Measurements from ENCODE around the gene ARVCF. TPM values are rescaled to one million over a fixed set of nuclear protein-coding genes. Genes with fewer than 3 reads are reported as not detected.

The ARVCF gene
- total RNA-seq, 1 experiment from 2014 or later, result 4.2 TPM

GRCh38 chr22:19970479-19971275 lies 45.9 kb downstream of the ARVCF start:
- Histone ChIP-seq H3K27me3 (no peaks in the 10 kb centered on the region), H3K27ac (no peak overlapping the region), H3K4me1 (peaks cover 15% of the 10 kb centered on the region), H3K4me3 (no peak overlapping the region), H3K36me3 (peaks cover 12% of the 10 kb centered on the region; the same call in 1 of the 2 replicates), H3K9me3 (replicated peaks) (no peaks in the 10 kb centered on the region)
- DNase-seq, result peak; percentile 70 to 81

GRCh38 chr22:19970031-19970478 lies 46.6 kb downstream of the ARVCF start:
- H3K4me1 ChIP-seq, result peaks cover 8% of the 10 kb centered on the region
- no peaks in the 10 kb centered on the region for H3K9me3 ChIP-seq (replicated peaks)
- peaks cover 12% of the 10 kb centered on the region; the same call in 1 of the 2 replicates for H3K36me3 ChIP-seq
- no peak overlapping the region for H3K27ac ChIP-seq
- no peak for DNase-seq
- no peak overlapping the region for H3K4me3 ChIP-seq
- H3K27me3 ChIP-seq, result no peaks in the 10 kb centered on the region

GRCh38 chr22:19969141-19969928 lies 47.3 kb downstream of the ARVCF start:
- Histone ChIP-seq H3K4me1 (peaks cover 4% of the 10 kb centered on the region), H3K4me3 (no peak overlapping the region), H3K27me3 (no peaks in the 10 kb centered on the region), H3K9me3 (replicated peaks) (no peaks in the 10 kb centered on the region), H3K36me3 (peaks cover 12% of the 10 kb centered on the region; the same call in 1 of the 2 replicates), H3K27ac (no peak overlapping the region)
- no peak for DNase-seq

GRCh38 chr22:19968450-19968891 lies 48.2 kb downstream of the ARVCF start:
- Histone ChIP-seq H3K4me1 (peaks cover 4% of the 10 kb centered on the region), H3K36me3 (peaks cover 17% of the 10 kb centered on the region), H3K9me3 (replicated peaks) (no peaks in the 10 kb centered on the region), H3K4me3 (no peak overlapping the region), H3K27ac (no peak overlapping the region), H3K27me3 (no peaks in the 10 kb centered on the region)
- no peak for DNase-seq

GRCh38 chr22:19967850-19968449 lies 48.7 kb downstream of the ARVCF start:
- H3K27ac ChIP-seq, result no peak overlapping the region
- H3K4me1 ChIP-seq, result peaks cover 4% of the 10 kb centered on the region
- H3K27me3 ChIP-seq, result no peaks in the 10 kb centered on the region
- DNase-seq, result no peak
- H3K4me3 ChIP-seq, result no peak overlapping the region
- peaks cover 18% of the 10 kb centered on the region for H3K36me3 ChIP-seq
- H3K9me3 ChIP-seq (replicated peaks), result no peaks in the 10 kb centered on the region

- H3K27ac ChIP-seq, result no peak overlapping the region
- H3K4me1 ChIP-seq, result peaks cover 4% of the 10 kb centered on the region
- no peak for DNase-seq
- no peaks in the 10 kb centered on the region for H3K27me3 ChIP-seq
- peaks cover 18% of the 10 kb centered on the region for H3K36me3 ChIP-seq
- H3K9me3 ChIP-seq (replicated peaks), result no peaks in the 10 kb centered on the region
- no peak overlapping the region for H3K4me3 ChIP-seq
Observed at GRCh38 chr22:19966908-19967750, 49.5 kb downstream of the ARVCF start.

- Histone ChIP-seq H3K36me3 (peaks cover 18% of the 10 kb centered on the region), H3K9me3 (replicated peaks) (no peaks in the 10 kb centered on the region), H3K27ac (no peak overlapping the region), H3K4me1 (peaks cover 4% of the 10 kb centered on the region), H3K4me3 (no peak overlapping the region), H3K27me3 (no peaks in the 10 kb centered on the region)
- peak; percentile 71 to 78 for DNase-seq
Observed at GRCh38 chr22:19965771-19966709, 50.6 kb downstream of the ARVCF start.

- H3K27ac ChIP-seq, result no peak overlapping the region
- DNase-seq, result no peak
- no peaks in the 10 kb centered on the region for H3K9me3 ChIP-seq (replicated peaks)
- no peak overlapping the region for H3K4me3 ChIP-seq
- H3K4me1 ChIP-seq, result peaks cover 4% of the 10 kb centered on the region
- H3K36me3 ChIP-seq, result peaks cover 18% of the 10 kb centered on the region
- H3K27me3 ChIP-seq, result no peaks in the 10 kb centered on the region
Observed at GRCh38 chr22:19964701-19965386, 51.8 kb downstream of the ARVCF start.

- Histone ChIP-seq H3K9me3 (replicated peaks) (no peaks in the 10 kb centered on the region), H3K36me3 (peaks cover 17% of the 10 kb centered on the region)
Observed at GRCh38 chr22:19963863-19964642, 52.6 kb downstream of the ARVCF start.

GRCh38 chr22:19962909-19963806 lies 53.5 kb downstream of the ARVCF start:
- peaks cover 11% of the 10 kb centered on the region for H3K4me1 ChIP-seq
- no peaks in the 10 kb centered on the region for H3K27me3 ChIP-seq
- DNase-seq, result no peak
- peaks cover 11% of the 10 kb centered on the region; the same call in 1 of the 2 replicates for H3K36me3 ChIP-seq
- no peak overlapping the region for H3K4me3 ChIP-seq
- no peak overlapping the region for H3K27ac ChIP-seq
- H3K9me3 ChIP-seq (replicated peaks), result no peaks in the 10 kb centered on the region

More at GRCh38 chr22:19963863-19964642, 52.6 kb downstream of the ARVCF start:
- no peak for DNase-seq
- peaks cover 5% of the 10 kb centered on the region for H3K4me1 ChIP-seq
- H3K4me3 ChIP-seq, result no peak overlapping the region
- H3K27ac ChIP-seq, result no peak overlapping the region
- H3K27me3 ChIP-seq, result no peaks in the 10 kb centered on the region

GRCh38 chr22:19962246-19962908 lies 54.2 kb downstream of the ARVCF start:
- peak; percentile 81 to 86 for DNase-seq
- Histone ChIP-seq H3K9me3 (replicated peaks) (no peaks in the 10 kb centered on the region), H3K36me3 (peaks cover 10% of the 10 kb centered on the region; the same call in 1 of the 2 replicates), H3K4me1 (peaks cover 12% of the 10 kb centered on the region), H3K27me3 (no peaks in the 10 kb centered on the region), H3K27ac (no peak overlapping the region), H3K4me3 (no peak overlapping the region)

Data from SJCRH30 (cell line).